ENCODE data around the gene DACH1.

Gene DACH1

GRCh38 chr13:71577127-71577526 lies 289.9 kb downstream of the DACH1 start:
- ChIA-PET CTCF (no interaction called here), POLR2A (no interaction called here)
- H3K9me3 ChIP-seq (ENCODE audit: control insufficient read depth, insufficient read depth, low read depth, low read length), result no peaks in the 10 kb centered on the region
- no peak overlapping the region for H3K4me3 ChIP-seq (ENCODE audit: low read depth, low read length)
- H3K36me3 ChIP-seq (ENCODE audit: control insufficient read depth in 2 of 2, insufficient read depth in 1 of 2, low read length in 2 of 2), result peaks cover 0 to 2% of the 10 kb centered on the region in 2 experiments; a peak in 1 of 3 replicates
- H3K27ac ChIP-seq (ENCODE audit: extremely low read depth, low read depth, low read length), result no peak overlapping the region
- no peaks in the 10 kb centered on the region for H3K4me1 ChIP-seq (ENCODE audit: control insufficient read depth, insufficient read depth, low read length)
- no peak for TF ChIP-seq HOXC10 (CRISPR knock-in tag; IDR thresholded peaks at IDR 0.05)
- no peak for TF ChIP-seq PRDM1 (tag by site-specific recombination; IDR thresholded peaks at IDR 0.05)
- no peak for TF ChIP-seq ZNF624 (tag by site-specific recombination; IDR thresholded peaks at IDR 0.05)
- TF ChIP-seq ZNF280D (tag by site-specific recombination; IDR thresholded peaks at IDR 0.05), result no peak
- TF ChIP-seq PATZ1 (tag by site-specific recombination; IDR thresholded peaks at IDR 0.05), result no peak
- TF ChIP-seq RBAK (tag by site-specific recombination; IDR thresholded peaks at IDR 0.05), result no peak
- TF ChIP-seq PBX3 (CRISPR knock-in tag; IDR thresholded peaks at IDR 0.05), result no peak
- TF ChIP-seq ZNF174 (tag by site-specific recombination; IDR thresholded peaks at IDR 0.05), result no peak
- TF ChIP-seq ZNF677 (tag by site-specific recombination; IDR thresholded peaks at IDR 0.05), result no peak

GRCh38 chr13:71576571-71576970 lies 290.4 kb downstream of the DACH1 start:
- ChIA-PET CTCF (no interaction called here), POLR2A (no interaction called here)
- H3K9me3 ChIP-seq (ENCODE audit: control insufficient read depth, insufficient read depth, low read depth, low read length), result no peaks in the 10 kb centered on the region
- no peaks in the 10 kb centered on the region for H3K4me1 ChIP-seq (ENCODE audit: control insufficient read depth, insufficient read depth, low read length)
- no peak for TF ChIP-seq IKZF3 (tag by site-specific recombination; IDR thresholded peaks at IDR 0.05)
- no peak for TF ChIP-seq ZNF174 (tag by site-specific recombination; IDR thresholded peaks at IDR 0.05)
- TF ChIP-seq ZBTB8A (tag by site-specific recombination; IDR thresholded peaks at IDR 0.05), result no peak
- no peak for TF ChIP-seq ZNF585B (tag by site-specific recombination; IDR thresholded peaks at IDR 0.05)
- TF ChIP-seq ZNF140 (tag by site-specific recombination; IDR thresholded peaks at IDR 0.05), result no peak
- TF ChIP-seq REPIN1 (tag by site-specific recombination; IDR thresholded peaks at IDR 0.05; ENCODE audit: low read depth), result no peak
- TF ChIP-seq ZNF548 (tag by site-specific recombination; IDR thresholded peaks at IDR 0.05), result no peak
- TF ChIP-seq ZNF184 (tag by site-specific recombination; IDR thresholded peaks at IDR 0.05), result no peak
- H3K4me3 ChIP-seq (ENCODE audit: low read depth, low read length), result no peak overlapping the region
- H3K36me3 ChIP-seq (ENCODE audit: control insufficient read depth in 2 of 2, insufficient read depth in 1 of 2, low read length in 2 of 2), result peaks cover 0 to 2% of the 10 kb centered on the region in 2 experiments; a peak in 1 of 3 replicates
- H3K27ac ChIP-seq (ENCODE audit: extremely low read depth, low read depth, low read length), result no peak overlapping the region

- no peak overlapping the region for H3K27ac ChIP-seq (ENCODE audit: extremely low read depth, low read depth, low read length)
- POLR2A ChIA-PET, result no interaction called here
- CTCF ChIA-PET, result interaction anchor here (0.7 kb wide), 1 partner anchor 14 kb away, joined by 3 read pairs; no protein-coding TSS in a partner anchor
- no peaks in the 10 kb centered on the region for H3K4me1 ChIP-seq (ENCODE audit: control insufficient read depth, insufficient read depth, low read length)
- H3K36me3 ChIP-seq (ENCODE audit: control insufficient read depth in 2 of 2, insufficient read depth in 1 of 2, low read length in 2 of 2), result no peaks in the 10 kb centered on the region
- H3K9me3 ChIP-seq (ENCODE audit: control insufficient read depth, insufficient read depth, low read depth, low read length), result no peaks in the 10 kb centered on the region
- TF ChIP-seq TCF7L2 (IDR thresholded peaks at IDR 0.05; ENCODE audit: borderline replicate concordance, low read depth, low read length) (peak; percentile 57; the same call in 1 of the 2 replicates), ZNF26 (tag by site-specific recombination; IDR thresholded peaks at IDR 0.05) (no peak)
- H3K4me3 ChIP-seq (ENCODE audit: low read depth, low read length), result no peak overlapping the region
Observed at GRCh38 chr13:71546881-71547280, 320.1 kb downstream of the DACH1 start.
